K562 (cell line): Measurements from ENCODE around the gene OTX2. TPM values are rescaled to one million over a fixed set of nuclear protein-coding genes. Genes with fewer than 3 reads are reported as not detected.

Experiments used
- ATAC-seq: fragments of 200-7000 bp; cut with Tn5 transposase; 3 replicates; pipeline ENCODE4 v1.9.1; 2020; ENCODE audit warnings: moderate library complexity
- BruUV-seq: library from RNA; stranded (reverse); fragments of 400-500 nt; replicated peaks from 2 replicates; lab custom pipeline; 2021; lab: Mats Ljungman, UMichigan
- CTCF ChIA-PET: fragments of 300-600 bp; formaldehyde crosslinking; extraction: SDS; loops from one replicate; lab custom pipeline; 2021; ENCODE audit warnings: low intra/inter-chr PET ratio; lab: Yijun Ruan, JAX
- POLR2A ChIA-PET: fragments of 300-600, 350-650 bp; sonication (Branson Sonifier 250); formaldehyde crosslinking; extraction: SDS; loops from one replicate; lab custom pipeline; 2021; ENCODE audit warnings: antibody characterized with exemption, inconsistent platforms; lab: Yijun Ruan, JAX
- DNase-seq, 4 experiments: peaks; one replicate each; pipeline versions ENCODE4 v3.0.0 to v3.0.0-alpha.2; 2011 to 2018; ENCODE audit warnings: low spot score in 3 of 4, mixed read lengths in 3 of 4; ENCODE audit errors: extremely low read depth in 1 of 4
- FAIRE-seq: peaks from 2 replicates; lab custom pipeline; 2011; peaks lifted over from hg19 to GRCh38; lab: Jason Lieb, UNC
- H2AFZ ChIP-seq: 2 replicates; pipeline ENCODE4 v1.6.0; 2011; ENCODE audit warnings: low read depth, low read length, control low read depth, inconsistent platforms
- H3K27ac ChIP-seq: fragments of 200-600 bp; 3 replicates; pipeline ENCODE4 v1.8.0; 2011; ENCODE audit warnings: low read depth, mild to moderate bottlenecking, control low read depth, inconsistent platforms, low read length, moderate library complexity, mixed read lengths; ENCODE audit errors: extremely low read depth
- H3K27me3 ChIP-seq, 2 experiments: fragments of 300-600 bp in 1 of 2; 2 replicates in 1 of 2; 3 replicates in 1 of 2; pipeline versions ENCODE4 v1.6.0 to v1.8.0; 2011; ENCODE audit warnings: inconsistent platforms in 2 of 2, low read length in 2 of 2, mild to moderate bottlenecking in 1 of 2, mixed read lengths in 1 of 2, moderate library complexity in 1 of 2; ENCODE audit not compliant: control insufficient read depth in 2 of 2, insufficient read depth in 2 of 2
- H3K36me3 ChIP-seq: fragments of 300-600 bp; 3 replicates; pipeline ENCODE4 v1.8.0; 2011; ENCODE audit warnings: mild to moderate bottlenecking, low read length, inconsistent platforms; ENCODE audit not compliant: control insufficient read depth, insufficient read depth
- H3K4me1 ChIP-seq, 2 experiments: fragments of 200-600 bp in 1 of 2; replicated peaks in 1 of 2; 2 replicates in 1 of 2; 3 replicates in 1 of 2; pipeline versions ENCODE4 v1.5.1 to v1.8.0; 2011; ENCODE audit warnings: inconsistent platforms in 2 of 2, low read length in 2 of 2, mild to moderate bottlenecking in 1 of 2, mixed read lengths in 1 of 2, moderate library complexity in 1 of 2; ENCODE audit not compliant: control insufficient read depth in 2 of 2, insufficient read depth in 2 of 2
- H3K4me2 ChIP-seq: 2 replicates; pipeline ENCODE4 v1.6.1; 2011; ENCODE audit warnings: low read length, control low read depth, inconsistent platforms, mixed read lengths; ENCODE audit not compliant: insufficient read depth
- H3K4me3 ChIP-seq: fragments of 200-600 bp; sonication (generic), shearing (Covaris generic); 2 replicates; pipeline ENCODE4 v1.5.1; 2016; ENCODE audit warnings: control low read depth, inconsistent platforms
- H3K79me2 ChIP-seq: fragments of 200-600 bp; 3 replicates; pipeline ENCODE4 v1.8.0; 2011; ENCODE audit warnings: low read length, inconsistent platforms; ENCODE audit not compliant: control insufficient read depth, insufficient read depth
- H3K9ac ChIP-seq, 2 experiments: 2 replicates each; pipeline versions ENCODE4 v1.6.0 to v1.6.1; 2011; ENCODE audit warnings: low read depth in 2 of 2, low read length in 2 of 2, control low read depth in 1 of 2, inconsistent platforms in 1 of 2, mild to moderate bottlenecking in 1 of 2, mixed read lengths in 1 of 2; ENCODE audit not compliant: insufficient read depth in 1 of 2
- H3K9me1 ChIP-seq: one replicate; pipeline ENCODE4 v1.6.0; 2011; ENCODE audit warnings: inconsistent platforms, mild to moderate bottlenecking, low read length, moderate library complexity; ENCODE audit not compliant: control insufficient read depth, insufficient read depth
- H3K9me3 ChIP-seq: replicated peaks from 2 replicates; pipeline ENCODE4 v1.5.1; 2011; ENCODE audit warnings: low read depth, low read length, inconsistent platforms; ENCODE audit not compliant: control insufficient read depth, insufficient read depth
- H4K20me1 ChIP-seq: replicated peaks from 2 replicates; pipeline ENCODE4 v1.6.1; 2011; ENCODE audit warnings: low read length, inconsistent platforms, mixed read lengths; ENCODE audit not compliant: control insufficient read depth, insufficient read depth
- EHMT2 ChIP-seq: fragments of 450-650 bp; IDR thresholded peaks from 2 replicates; pipeline ENCODE4 v1.6.1; 2018; ENCODE audit warnings: antibody characterized with exemption
- ESRRA ChIP-seq: fragments of 450-650 bp; IDR thresholded peaks from 2 replicates; pipeline ENCODE4 v1.6.1; 2014; ENCODE audit warnings: low read depth, mild to moderate bottlenecking, moderate library complexity, borderline replicate concordance
- GTF3C2 ChIP-seq: IDR thresholded peaks from 3 replicates; pipeline ENCODE4 v1.6.1; 2011; ENCODE audit warnings: borderline replicate concordance, mild to moderate bottlenecking, moderate library complexity; ENCODE audit not compliant: insufficient read length; ENCODE audit errors: extremely low read depth
- MAFK ChIP-seq: IDR thresholded peaks from 2 replicates; pipeline ENCODE4 v1.6.1; 2011; ENCODE audit warnings: low read length, improper control_type of control experiment
- MLX ChIP-seq, 2 experiments: fragments of 450-650 bp in 1 of 2; sonication (generic) in 1 of 2; formaldehyde crosslinking; conservative IDR thresholded peaks; 2 replicates each; pipeline versions ENCODE4 v1.4.0 to v1.8.1; 2020 to 2022; ENCODE audit warnings: mild to moderate bottlenecking in 1 of 2, missing genetic modification reagents in 1 of 2
- SREBF2 ChIP-seq: sonication (generic); formaldehyde crosslinking; IDR thresholded peaks from 2 replicates; pipeline ENCODE4 v1.4.0; 2020; ENCODE audit warnings: mild to moderate bottlenecking, missing genetic modification reagents
- TBL1XR1 ChIP-seq, 2 experiments: IDR thresholded peaks; 2 replicates each; pipeline ENCODE4 v1.6.1; 2012; ENCODE audit warnings: improper control_type of control experiment in 2 of 2, low read length in 2 of 2, mild to moderate bottlenecking in 1 of 2
- TEAD4 ChIP-seq, 2 experiments: sonication (generic) in 1 of 2; formaldehyde crosslinking in 1 of 2; IDR thresholded peaks; 2 replicates each; pipeline versions ENCODE4 v1.6.1 to v1.8.0; 2012 to 2022; ENCODE audit warnings: borderline replicate concordance in 1 of 2, inconsistent platforms in 1 of 2, low read length in 1 of 2, mild to moderate bottlenecking in 1 of 2, missing genetic modification reagents in 1 of 2
- ZFX ChIP-seq: sonication (generic); formaldehyde crosslinking; IDR thresholded peaks from 2 replicates; pipeline ENCODE4 v1.8.0; 2022; ENCODE audit warnings: mild to moderate bottlenecking, missing genetic modification reagents, moderate library complexity
- ZKSCAN3 ChIP-seq: fragments of 250-450 bp; sonication (Bioruptor Pico); IDR thresholded peaks from 2 replicates; pipeline ENCODE4 v1.4.0; 2020
- ZNF316 ChIP-seq: fragments of 450-650 bp; IDR thresholded peaks from 2 replicates; pipeline ENCODE4 v1.6.1; 2016
- ZNF347 ChIP-seq: fragments of 450-650 bp; formaldehyde crosslinking; IDR thresholded peaks from 2 replicates; pipeline ENCODE4 v1.4.0; 2020; ENCODE audit warnings: low read depth, mild to moderate bottlenecking, moderate library complexity
- WGBS: fragments of 100-300 bp; shearing (Covaris generic); methylation state at CpG from one replicate; pipeline ENCODE4 v1.1.6; 2016; ENCODE audit warnings: low coverage, mixed read lengths; ENCODE audit not compliant: insufficient coverage; ENCODE audit errors: missing lambda C conversion rate; 5-methylcytosine and 5-hydroxymethylcytosine counted together
- in situ Hi-C: fragments of 300-500 bp; cut with MboI; formaldehyde crosslinking; loops from 4 replicates; pipeline ENCODE4 v1.15.0; 2018; ENCODE audit warnings: inconsistent platforms, mixed read lengths
- intact Hi-C: fragments of 100-400 bp; cut with micrococcal nuclease; formaldehyde crosslinking; loops from 2 replicates; pipeline ENCODE4 v1.14.2; 2022
- polyA plus RNA-seq, 8 experiments: library from polyadenylated mRNA; depleted of rRNA in 4 of 8; stranded (reverse) in 5 of 8; unstranded in 3 of 8; fragments of >200 nt; fragmentation: Nextera tagmentation in 2 of 8; fragmentation: Illumina TruSeq in 1 of 8; extraction: Ambion mirVana in 2 of 8; extraction: Trizol in 1 of 8; gene quantifications; 2 replicates each; pipeline versions ENCODE4 v1.2.1 to v1.2.3, GENCODE V29; 2011 to 2014; ENCODE audit warnings: inconsistent platforms in 1 of 8, missing spikeins in 1 of 8
- total RNA-seq, 7 experiments: library from RNA; depleted of rRNA in 6 of 7; stranded (reverse); fragments of >200 nt in 6 of 7; fragmentation: Illumina TruSeq in 2 of 7; extraction: Trizol in 2 of 7; gene quantifications; 2 replicates each; pipeline versions ENCODE4 v1.2.1 to v1.2.3, GENCODE V29; 2011 to 2021; ENCODE audit warnings: low replicate concordance in 1 of 7
- TF ChIP-seq, protein P1 (sequence below): fragments of 250-450 bp; sonication (Bioruptor Pico); IDR thresholded peaks from 2 replicates; pipeline ENCODE4 v1.5.0; 2020; ENCODE audit warnings: mild to moderate bottlenecking

The OTX2 gene
- total and polyA plus RNA-seq, 9 of the 15 experiments (the other 6 are each of a cell fraction or from before 2014, with no cell fraction given) = not detected

- no peak for TF ChIP-seq GTF3C2
- TF ChIP-seq ZKSCAN3 = no peak
- TF ChIP-seq, all 486 proteins: peak for 0
Observed at GRCh38 chr14:56821177-56821576, 10.9 kb upstream of the OTX2 start (continued).

DNA sequence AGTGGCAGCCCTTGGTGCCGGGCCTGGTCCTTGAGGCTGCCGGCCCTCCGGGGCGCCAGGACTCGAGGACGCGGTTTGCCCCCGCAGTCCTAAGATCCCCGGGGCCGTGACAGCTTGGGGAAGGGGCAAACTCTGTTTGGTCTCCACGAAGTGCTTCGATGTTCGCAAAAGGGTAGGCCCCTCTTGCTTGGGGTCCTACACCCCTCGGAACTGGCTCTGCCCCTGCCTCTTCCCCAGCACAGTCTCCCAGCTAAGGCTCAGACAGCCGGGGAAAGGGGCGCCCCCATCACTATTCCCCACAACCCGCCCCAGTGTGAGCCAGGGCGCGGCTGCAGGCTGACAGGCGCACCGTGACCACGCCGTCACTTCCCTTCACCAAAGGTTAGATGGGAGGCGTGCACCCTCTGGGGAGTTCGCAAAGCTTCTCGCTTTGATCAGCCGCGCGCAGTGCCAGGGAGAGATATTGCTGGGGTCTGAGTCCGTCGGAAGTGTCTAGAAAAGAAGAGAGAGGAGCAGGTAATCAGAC, 7.2 kb upstream of the OTX2 start:
- DNase-seq = no peak
- no peak for ATAC-seq
- H3K79me2 ChIP-seq = no peaks in the 10 kb centered on the region
- no peak overlapping the region for H3K4me2 ChIP-seq
- no peak for FAIRE-seq
- ChIA-PET CTCF (no interaction called here), POLR2A (interaction anchor here (0.6 kb wide), 1 partner anchor 10 kb away, joined by 3 read pairs; no protein-coding TSS in a partner anchor)
- H3K9ac ChIP-seq = no peak overlapping the region
- no peaks in the 10 kb centered on the region for H3K4me1 ChIP-seq
- intact Hi-C loops (no loop called here), in situ Hi-C loops (no loop called here)
- H3K27me3 ChIP-seq = peaks cover 3 to 16% of the 10 kb centered on the region in 2 experiments; a peak in 3 of 5 replicates
- H3K36me3 ChIP-seq = no peaks in the 10 kb centered on the region
- H3K9me3 ChIP-seq = no peaks in the 10 kb centered on the region
- no peaks in the 10 kb centered on the region for H3K9me1 ChIP-seq
- no TSS peak for BruUV-seq
- no peak overlapping the region for H3K27ac ChIP-seq
- no peak overlapping the region for H3K4me3 ChIP-seq
- peaks cover 4% of the 10 kb centered on the region; the same call in 1 of the 2 replicates for H4K20me1 ChIP-seq
- 3% methylated on average over 6 of the region's 31 CpGs for WGBS
- H2AFZ ChIP-seq = no peak overlapping the region
- TF ChIP-seq ZNF347 (CRISPR knock-in tag) (no peak), MLX (CRISPR knock-in tag; conservative IDR thresholded peaks at IDR 0.05) (no peak), EHMT2 (no peak), MAFK (no peak), SREBF2 (CRISPR knock-in tag) (no peak), ZNF316 (no peak), TBL1XR1 (IDR thresholded peaks at IDR 0.05; ENCODE audit: low read length in 2 of 2) (no peak), ESRRA (no peak), ZFX (CRISPR knock-in tag) (no peak), TEAD4 (IDR thresholded peaks at IDR 0.05; ENCODE audit: low read length) (no peak), TEAD4 (CRISPR knock-in tag; IDR thresholded peaks at IDR 0.05; ENCODE audit: borderline replicate concordance) (no peak)
- TF ChIP-seq, protein P1, sequence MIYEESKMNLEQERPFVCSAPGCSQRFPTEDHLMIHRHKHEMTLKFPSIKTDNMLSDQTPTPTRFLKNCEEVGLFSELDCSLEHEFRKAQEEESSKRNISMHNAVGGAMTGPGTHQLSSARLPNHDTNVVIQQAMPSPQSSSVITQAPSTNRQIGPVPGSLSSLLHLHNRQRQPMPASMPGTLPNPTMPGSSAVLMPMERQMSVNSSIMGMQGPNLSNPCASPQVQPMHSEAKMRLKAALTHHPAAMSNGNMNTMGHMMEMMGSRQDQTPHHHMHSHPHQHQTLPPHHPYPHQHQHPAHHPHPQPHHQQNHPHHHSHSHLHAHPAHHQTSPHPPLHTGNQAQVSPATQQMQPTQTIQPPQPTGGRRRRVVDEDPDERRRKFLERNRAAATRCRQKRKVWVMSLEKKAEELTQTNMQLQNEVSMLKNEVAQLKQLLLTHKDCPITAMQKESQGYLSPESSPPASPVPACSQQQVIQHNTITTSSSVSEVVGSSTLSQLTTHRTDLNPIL (CRISPR knock-in tag) = no peak
